M059J (cell line): ENCODE data around the gene WFDC12. TPM values are rescaled to one million over a fixed set of nuclear protein-coding genes. Genes with fewer than 3 reads are reported as not detected.

Experiments
- DNase-seq: peaks from one replicate; pipeline ENCODE4 v3.0.0-alpha.2; 2012; ENCODE audit warnings: low read depth
- total RNA-seq: library from RNA; depleted of rRNA; stranded (reverse); fragments of >200 nt; shearing (Covaris generic); gene quantifications from 2 replicates; pipeline ENCODE4 v1.2.3, GENCODE V29; 2014; rRNA removed

Gene WFDC12
- total RNA-seq, 1 experiment from 2014 or later, result not detected

- DNase-seq, result no peak
These were observed 32.9 kb downstream of the WFDC12 start for GRCh38 chr20:45091366-45091765.

- DNase-seq, result no peak
These were observed 33.8 kb downstream of the WFDC12 start for GRCh38 chr20:45090481-45090880.

GRCh38 chr20:45088247-45088646 lies 36.0 kb downstream of the WFDC12 start:
- peak; percentile 99 for DNase-seq

- DNase-seq, result peak; percentile 82
These were observed 36.5 kb downstream of the WFDC12 start for GRCh38 chr20:45087814-45088213.

- DNase-seq, result no peak
These were observed 37.0 kb downstream of the WFDC12 start for GRCh38 chr20:45087097-45087790.

- no peak for DNase-seq
These were observed 38.4 kb downstream of the WFDC12 start for GRCh38 chr20:45085867-45086266.

GRCh38 chr20:45085289-45085688 lies 39.0 kb downstream of the WFDC12 start:
- DNase-seq, result no peak

- DNase-seq, result no peak
These were observed 41.1 kb downstream of the WFDC12 start for GRCh38 chr20:45083127-45083526.

- no peak for DNase-seq
These were observed 41.8 kb downstream of the WFDC12 start for GRCh38 chr20:45082468-45082867.

- DNase-seq, result no peak
These were observed 43.2 kb downstream of the WFDC12 start for GRCh38 chr20:45080867-45081624.

GRCh38 chr20:45077559-45077958 lies 46.7 kb downstream of the WFDC12 start:
- no peak for DNase-seq

Other genes with a start within 250 kb of the WFDC12 start
- gene YWHAB, start 238.8 kb downstream of the WFDC12 start, total RNA-seq, result 135 and 185 TPM in 2 replicates
- 1.8 and 6.1 TPM in 2 replicates for gene PABPC1L, start 214.4 kb downstream of the WFDC12 start, total RNA-seq
- 113 and 118 TPM in 2 replicates for gene TOMM34, start 164.1 kb downstream of the WFDC12 start, total RNA-seq
- gene STK4, start 158.0 kb downstream of the WFDC12 start, total RNA-seq, result 39.0 and 56.0 TPM in 2 replicates
- gene KCNS1, start 23.3 kb downstream of the WFDC12 start, total RNA-seq, result 0.34 and 1.5 TPM in 2 replicates
- gene WFDC5, start 9.3 kb downstream of the WFDC12 start, total RNA-seq, result not detected in 2 replicates
- not detected in 2 replicates for gene PI3, start 50.4 kb upstream of the WFDC12 start, total RNA-seq
- gene SEMG1, start 82.6 kb upstream of the WFDC12 start, total RNA-seq, result not detected in 2 replicates
- gene SEMG2, start 96.9 kb upstream of the WFDC12 start, total RNA-seq, result not detected in 2 replicates
- gene SLPI, start 130.1 kb upstream of the WFDC12 start, total RNA-seq, result 0.30 TPM in 1 of 2 replicates, not detected in the other
- not detected in 2 replicates for gene RBPJL, start 182.4 kb upstream of the WFDC12 start, total RNA-seq
- not detected in 2 replicates for gene MATN4, start 183.8 kb upstream of the WFDC12 start, total RNA-seq
- gene SDC4, start 224.0 kb upstream of the WFDC12 start, total RNA-seq, result 177 and 189 TPM in 2 replicates
- 26.7 and 29.4 TPM in 2 replicates for gene SYS1, start 238.7 kb upstream of the WFDC12 start, total RNA-seq